Coronary artery (tissue), 2 donors: ENCODE measurements around the gene FAM187B.

Source experiments
- DNase-seq: peaks from one replicate; pipeline ENCODE4 v3.0.0-alpha.2; 2017; ENCODE audit warnings: low spot score
- H3K27ac ChIP-seq, 2 donors: fragments of 200-600 bp; sonication (generic); one replicate each; pipeline ENCODE4 v1.5.1; 2016 to 2019
- H3K4me3 ChIP-seq: fragments of 200-600 bp; sonication (generic); 2 replicates; pipeline ENCODE4 v1.5.1; 2016; ENCODE audit warnings: mild to moderate bottlenecking, moderate library complexity
- CTCF ChIP-seq: fragments of 200-600 bp; sonication (generic); IDR thresholded peaks from one replicate; pipeline ENCODE4 v1.5.1; 2019; ENCODE audit warnings: antibody characterized with exemption

FAM187B gene

GRCh38 chr19:35261356-35262100 is 33.0 kb upstream of the FAM187B start:
- no peak overlapping the region for H3K4me3 ChIP-seq
- TF ChIP-seq CTCF = no peak
- H3K27ac ChIP-seq = no peak overlapping the region
- no peak for DNase-seq

DNA sequence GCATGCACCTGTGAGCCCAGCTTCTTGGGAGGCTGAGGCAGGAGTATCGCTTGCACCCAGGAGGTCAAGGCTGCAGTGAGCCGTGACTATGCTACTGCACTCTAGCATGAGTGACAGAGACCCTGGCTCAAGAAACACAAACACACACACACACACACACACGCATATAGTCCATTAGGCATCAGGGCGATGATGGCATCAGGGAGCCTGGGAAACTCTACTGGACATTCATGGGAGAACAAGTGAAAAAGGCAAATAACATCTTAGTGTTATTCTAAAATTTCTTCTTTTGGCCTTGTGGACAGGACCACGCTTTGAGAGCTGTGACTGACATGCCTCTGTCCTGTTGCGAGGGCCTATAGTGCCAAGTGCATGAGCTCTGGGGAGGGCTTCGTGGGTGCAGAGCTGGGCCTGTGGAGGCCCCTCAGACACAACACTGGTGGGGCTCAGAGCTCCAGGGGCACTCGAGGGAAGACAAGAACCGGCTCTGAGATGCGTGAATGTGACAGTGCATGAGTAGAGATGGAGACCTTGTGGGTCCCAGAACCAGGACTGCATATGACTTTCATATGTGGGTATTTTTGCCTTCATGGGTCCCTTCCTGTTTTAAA is 32.3 kb upstream of the FAM187B start:
- no peak for TF ChIP-seq CTCF
- Histone ChIP-seq H3K27ac (no peak overlapping the region), H3K4me3 (no peak overlapping the region)
- DNase-seq = no peak

GRCh38 chr19:35257113-35257461 is 28.5 kb upstream of the FAM187B start:
- no peak overlapping the region for H3K27ac ChIP-seq
- DNase-seq = no peak
- H3K4me3 ChIP-seq = no peak overlapping the region
- TF ChIP-seq CTCF = no peak

DNA sequence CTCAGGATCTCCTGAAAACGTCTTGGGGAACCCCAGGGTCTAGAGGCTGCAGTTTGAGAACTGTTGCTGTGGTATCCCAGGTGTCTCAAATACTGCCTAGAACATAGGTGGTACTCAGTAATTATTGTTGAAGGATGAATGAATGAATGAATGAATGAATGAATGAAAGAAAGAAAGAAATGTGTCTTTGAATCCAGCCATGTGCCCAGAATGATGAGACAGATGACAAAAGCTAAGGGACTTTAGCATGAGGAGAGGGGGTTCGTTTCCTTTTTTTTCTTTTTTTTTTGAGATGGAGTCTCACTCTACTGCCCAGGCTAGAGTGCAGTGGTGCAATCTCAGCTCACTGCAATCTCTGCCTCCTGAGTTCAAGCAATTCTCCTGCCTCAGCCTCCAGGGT is 28.0 kb upstream of the FAM187B start:
- Histone ChIP-seq H3K4me3 (no peak overlapping the region), H3K27ac (no peak overlapping the region)
- no peak for DNase-seq
- TF ChIP-seq CTCF = no peak

DNA sequence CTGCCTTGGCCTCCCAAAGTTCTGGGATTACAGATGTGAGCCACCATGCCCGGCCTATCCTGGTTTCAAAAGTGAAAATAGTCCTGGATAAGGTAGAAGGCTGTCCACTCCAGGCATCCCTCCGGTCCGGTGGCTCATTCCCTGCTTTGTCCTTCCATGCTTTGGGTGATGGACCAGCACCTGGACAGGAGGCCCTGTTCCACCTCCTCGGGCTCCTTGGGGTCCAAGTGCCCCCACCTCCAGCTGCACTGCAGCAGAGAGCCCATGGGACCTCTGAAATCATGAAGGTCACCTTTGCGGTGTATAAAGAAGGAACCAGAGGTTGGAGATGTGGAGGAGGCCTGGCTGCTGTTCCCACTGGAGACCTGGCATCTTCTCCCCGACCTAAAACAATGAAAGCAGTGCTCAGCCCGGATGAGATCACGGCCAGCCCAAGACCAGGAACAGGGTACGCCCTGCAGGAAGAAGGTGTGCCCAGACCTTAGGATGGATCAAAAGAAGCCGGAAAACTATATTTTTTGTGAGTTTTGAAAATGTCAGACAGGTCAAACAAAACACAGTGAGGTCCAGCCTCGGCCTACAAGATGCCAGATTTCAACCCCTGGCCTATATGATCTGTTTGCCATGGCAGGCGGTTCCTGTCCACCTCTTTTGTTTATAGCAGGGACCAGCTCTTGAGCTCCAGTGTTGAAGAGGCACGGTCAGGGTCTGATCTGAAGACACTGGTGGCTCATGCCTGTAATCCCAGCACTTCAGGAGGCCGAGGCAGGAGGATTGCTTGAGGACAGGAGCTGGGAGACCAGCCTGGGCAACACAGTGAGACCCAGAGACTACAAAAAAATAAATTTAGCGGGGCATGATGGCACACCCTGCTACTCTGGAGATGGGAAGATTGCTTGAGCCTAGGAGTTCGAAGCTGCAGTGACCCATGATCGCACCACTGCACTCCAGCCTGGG is 26.1 kb upstream of the FAM187B start:
- TF ChIP-seq CTCF = no peak
- no peak for DNase-seq
- H3K4me3 ChIP-seq = no peak overlapping the region
- peak overlapping the region in 1 of 2 donors; percentile 49 for H3K27ac ChIP-seq

- H3K4me3 ChIP-seq = no peak overlapping the region
- no peak for DNase-seq
- peak overlapping the region in 1 of 2 donors; percentile 49 for H3K27ac ChIP-seq
- TF ChIP-seq CTCF = no peak
These were observed 25.1 kb upstream of the FAM187B start for GRCh38 chr19:35253316-35254286.
